ENCODE results near the gene MYH9. TPM values are rescaled to one million over a fixed set of nuclear protein-coding genes. Genes with fewer than 3 reads are reported as not detected.
"Not testable (repeated sequence)": the region's sequence is repeated elsewhere in the genome, so short reads cannot be mapped to it uniquely, and the experiment has no call there.

MYH9 gene
- total and polyA plus RNA-seq, 7 experiments from 2014 or later = 95.5 to 900 (median 661) TPM

DNA sequence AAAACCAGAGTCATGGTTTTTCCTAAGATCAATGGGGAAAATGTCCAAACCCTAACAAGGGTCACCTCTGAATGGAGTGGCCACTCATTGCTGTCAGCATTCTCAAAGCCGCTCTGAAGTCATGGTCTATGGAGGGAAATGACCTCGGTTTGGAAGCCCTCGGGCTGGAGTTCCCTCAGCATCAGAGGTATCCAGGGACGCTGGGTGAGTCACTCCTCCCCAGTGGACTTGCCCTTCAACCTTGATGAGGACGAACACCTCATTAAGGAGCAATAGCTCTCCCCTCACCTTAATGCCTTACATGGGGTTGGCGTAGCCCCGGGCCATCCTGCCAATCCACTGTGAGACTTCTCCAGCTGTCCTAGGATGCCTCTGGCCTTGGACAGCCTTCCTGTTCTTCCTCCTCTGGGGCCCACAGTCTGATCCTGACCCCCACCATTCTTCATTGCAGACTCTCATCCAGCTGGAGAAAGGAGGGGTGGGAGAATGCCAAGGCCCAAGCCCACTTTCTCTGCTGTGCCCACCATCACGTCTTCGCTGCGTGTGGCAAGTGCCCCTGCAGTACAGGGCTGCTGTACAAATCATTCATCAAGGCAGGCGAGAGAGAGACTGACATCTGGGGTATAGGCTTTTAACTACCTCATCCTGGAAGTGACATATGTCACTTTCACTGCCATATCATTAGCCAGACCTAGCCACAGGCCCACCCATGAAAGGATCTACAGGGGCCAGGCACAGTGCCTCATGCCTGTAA, 25.4 kb upstream of the MYH9 start:
- Histone ChIP-seq H3K9me3 (ENCODE audit: control insufficient read depth in 2 of 3, low read length in 3 of 3) (no peaks in the 10 kb centered on the region), H3K27me3 (ENCODE audit: control insufficient read depth in 2 of 2, insufficient read depth in 2 of 2, low read length in 2 of 2) (no peaks in the 10 kb centered on the region), H3K4me1 (ENCODE audit: control insufficient read depth in 2 of 2, insufficient read depth in 2 of 2, low read length in 2 of 2) (peaks cover 13 to 27% of the 10 kb centered on the region in 2 donors), H3K27ac (ENCODE audit: low read depth, low read length) (no peak overlapping the region), H3K4me3 (ENCODE audit: low read length) (no peak overlapping the region), H3K36me3 (ENCODE audit: control insufficient read depth in 2 of 3, insufficient read depth in 3 of 3, low read length in 3 of 3) (no peaks in the 10 kb centered on the region)
- no peaks in the 10 kb centered on the region for H3K27me3 Mint-ChIP-seq
- intact Hi-C loops (cut with micrococcal nuclease) = no loop called here
- no peak overlapping the region for H3K4me3 Mint-ChIP-seq
- DNase-seq (no peak), ATAC-seq (no peak)
- no peaks in the 10 kb centered on the region for H3K36me3 Mint-ChIP-seq
- H3K27ac Mint-ChIP-seq = peak overlapping the region in 6 of 9 donors; percentile 24 to 76 (median 35)
- POLR2A ChIA-PET = interaction anchor here (0.6 kb wide), 1 partner anchor 24 kb away, joined by 4 read pairs; no protein-coding TSS in a partner anchor
- CTCF ChIA-PET = no interaction called here
- H3K9me3 Mint-ChIP-seq = no peaks in the 10 kb centered on the region
- peaks cover 11 to 47% (median 37%) of the 10 kb centered on the region in 7 donors for H3K4me1 Mint-ChIP-seq

GRCh38 chr22:36411589-36412258, 24.0 kb upstream of the MYH9 start:
- Mint-ChIP-seq H3K27ac (no peak overlapping the region), H3K36me3 (no peaks in the 10 kb centered on the region), H3K9me3 (no peaks in the 10 kb centered on the region), H3K4me1 (peaks cover 16 to 52% (median 42%) of the 10 kb centered on the region in 7 donors), H3K4me3 (peak overlapping the region in 1 of 10 donors; percentile 15), H3K27me3 (no peaks in the 10 kb centered on the region)
- POLR2A ChIA-PET = interaction anchor here (0.6 to 0.8 kb wide), 2 partner anchors 14 to 25 kb away, joined by 3 to 4 read pairs; no protein-coding TSS in a partner anchor
- peaks cover 15 to 28% of the 10 kb centered on the region in 2 donors for H3K4me1 ChIP-seq (ENCODE audit: control insufficient read depth in 2 of 2, insufficient read depth in 2 of 2, low read length in 2 of 2)
- CTCF ChIA-PET = interaction anchor here (0.9 to 1.2 kb wide), 3 partner anchors 21 to 59 kb away, joined by 3 to 4 read pairs (median 3); no protein-coding TSS in a partner anchor
- DNase-seq (peak in 1 of 9 donors; percentile 11), ATAC-seq (no peak)
- H3K27ac ChIP-seq (ENCODE audit: low read depth, low read length) = no peak overlapping the region
- intact Hi-C loops (cut with micrococcal nuclease) = loop anchor here in 1 of 2 donors (2.0 kb wide), 1 partner anchor 23 kb away; no protein-coding TSS in a partner anchor
- no peaks in the 10 kb centered on the region for H3K9me3 ChIP-seq (ENCODE audit: control insufficient read depth in 2 of 3, low read length in 3 of 3)
- no peak overlapping the region for H3K4me3 ChIP-seq (ENCODE audit: low read length)
- no peaks in the 10 kb centered on the region for H3K27me3 ChIP-seq (ENCODE audit: control insufficient read depth in 2 of 2, insufficient read depth in 2 of 2, low read length in 2 of 2)
- H3K36me3 ChIP-seq (ENCODE audit: control insufficient read depth in 2 of 3, insufficient read depth in 3 of 3, low read length in 3 of 3) = no peaks in the 10 kb centered on the region

- intact Hi-C loops (cut with micrococcal nuclease) = loop anchor here in 1 of 2 donors (1.0 to 2.0 kb wide), 4 partner anchors 22 to 45 kb away; no protein-coding TSS in a partner anchor
- no peaks in the 10 kb centered on the region for H3K27me3 ChIP-seq (ENCODE audit: control insufficient read depth in 2 of 2, insufficient read depth in 2 of 2, low read length in 2 of 2)
- DNase-seq (peak; percentile 46 to 77 (median 70)), ATAC-seq (peak; percentile 89)
- H3K36me3 Mint-ChIP-seq = no peaks in the 10 kb centered on the region
- H3K9me3 ChIP-seq (ENCODE audit: control insufficient read depth in 2 of 3, low read length in 3 of 3) = no peaks in the 10 kb centered on the region
- ChIA-PET POLR2A (interaction anchor here (0.9 to 1.1 kb wide), 7 partner anchors 10 to 48 kb away, joined by 3 to 5 read pairs (median 3); no protein-coding TSS in a partner anchor), CTCF (interaction anchor here (1.3 kb wide), 1 partner anchor 109 kb away, joined by 4 read pairs; no protein-coding TSS in a partner anchor)
- H3K36me3 ChIP-seq (ENCODE audit: control insufficient read depth in 2 of 3, insufficient read depth in 3 of 3, low read length in 3 of 3) = no peaks in the 10 kb centered on the region
- H3K4me3 Mint-ChIP-seq = peak overlapping the region; percentile 59 to 82 (median 74)
- peak overlapping the region; percentile 28 for H3K4me3 ChIP-seq (ENCODE audit: low read length)
- peak overlapping the region; percentile 70 for H3K27ac ChIP-seq (ENCODE audit: low read depth, low read length)
- peak overlapping the region; percentile 69 to 92 (median 87) for H3K27ac Mint-ChIP-seq
- peaks cover 31 to 40% of the 10 kb centered on the region in 2 donors for H3K4me1 ChIP-seq (ENCODE audit: control insufficient read depth in 2 of 2, insufficient read depth in 2 of 2, low read length in 2 of 2)
- H3K27me3 Mint-ChIP-seq = no peaks in the 10 kb centered on the region
- no peaks in the 10 kb centered on the region for H3K9me3 Mint-ChIP-seq
- peaks cover 26 to 63% (median 55%) of the 10 kb centered on the region in 7 donors for H3K4me1 Mint-ChIP-seq
Observed at GRCh38 chr22:36409911-36410756, 22.4 kb upstream of the MYH9 start.

GRCh38 chr22:36409554-36409910, 21.8 kb upstream of the MYH9 start:
- H3K27me3 ChIP-seq (ENCODE audit: control insufficient read depth in 2 of 2, insufficient read depth in 2 of 2, low read length in 2 of 2); H3K9me3 ChIP-seq (ENCODE audit: control insufficient read depth in 2 of 3, low read length in 3 of 3); DNase-seq; intact Hi-C loops (cut with micrococcal nuclease); H3K9me3 Mint-ChIP-seq; H3K36me3 Mint-ChIP-seq; ATAC-seq; H3K36me3 ChIP-seq (ENCODE audit: control insufficient read depth in 2 of 3, insufficient read depth in 3 of 3, low read length in 3 of 3); H3K27me3 Mint-ChIP-seq: not testable (repeated sequence)
- H3K4me1 ChIP-seq (ENCODE audit: control insufficient read depth in 2 of 2, insufficient read depth in 2 of 2, low read length in 2 of 2) = peaks cover 37 to 45% of the 10 kb centered on the region in 2 donors
- ChIA-PET CTCF (interaction anchor here (1.3 kb wide), 1 partner anchor 108 kb away, joined by 4 read pairs; no protein-coding TSS in a partner anchor), POLR2A (interaction anchor here (0.7 to 1.1 kb wide), 3 partner anchors 10 to 23 kb away, joined by 3 to 4 read pairs (median 4); partner anchors contain the start of gene MYH9)
- peak overlapping the region; percentile 69 to 92 (median 87) for H3K27ac Mint-ChIP-seq
- peak overlapping the region; percentile 28 for H3K4me3 ChIP-seq (ENCODE audit: low read length)
- peak overlapping the region; percentile 70 for H3K27ac ChIP-seq (ENCODE audit: low read depth, low read length)
- peak overlapping the region; percentile 59 to 82 (median 74) for H3K4me3 Mint-ChIP-seq
- peaks cover 28 to 69% (median 61%) of the 10 kb centered on the region in 7 donors for H3K4me1 Mint-ChIP-seq

DNA sequence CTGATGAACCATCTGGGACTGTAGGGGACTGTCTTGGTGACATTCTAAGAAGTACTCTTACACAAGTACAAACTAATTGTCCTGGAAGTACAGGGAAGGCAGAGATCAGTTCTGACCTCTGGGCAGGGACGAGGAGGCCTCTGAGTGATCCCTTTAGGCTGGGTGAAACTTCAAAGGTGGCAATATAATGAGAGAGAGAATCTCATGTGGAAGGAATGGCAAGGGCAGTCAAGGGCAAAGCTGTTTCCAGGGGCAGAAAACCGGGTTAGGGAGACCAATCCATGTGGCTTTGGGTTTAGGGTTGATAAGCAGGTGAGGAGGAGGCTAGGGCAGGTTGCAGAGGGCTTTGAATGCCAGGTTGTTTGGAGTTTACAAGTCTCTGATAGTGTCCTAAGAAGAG, 21.3 kb upstream of the MYH9 start:
- POLR2A ChIA-PET = interaction anchor here (0.7 to 0.9 kb wide), 2 partner anchors 9 to 21 kb away, joined by 3 to 4 read pairs; partner anchors contain the start of gene MYH9
- DNase-seq = no peak
- ATAC-seq = no peak

More for the DNA sequence above, 21.3 kb upstream of the MYH9 start:
- Histone ChIP-seq H3K4me1 (ENCODE audit: control insufficient read depth in 2 of 2, insufficient read depth in 2 of 2, low read length in 2 of 2) (peaks cover 42 to 48% of the 10 kb centered on the region in 2 donors), H3K27me3 (ENCODE audit: control insufficient read depth in 2 of 2, insufficient read depth in 2 of 2, low read length in 2 of 2) (no peaks in the 10 kb centered on the region), H3K36me3 (ENCODE audit: control insufficient read depth in 2 of 3, insufficient read depth in 3 of 3, low read length in 3 of 3) (no peaks in the 10 kb centered on the region), H3K9me3 (ENCODE audit: control insufficient read depth in 2 of 3, low read length in 3 of 3) (no peaks in the 10 kb centered on the region), H3K27ac (ENCODE audit: low read depth, low read length) (peak overlapping the region; percentile 55), H3K4me3 (ENCODE audit: low read length) (no peak overlapping the region)
- H3K9me3 Mint-ChIP-seq = no peaks in the 10 kb centered on the region
- no peaks in the 10 kb centered on the region for H3K27me3 Mint-ChIP-seq
- H3K27ac Mint-ChIP-seq = peak overlapping the region; percentile 70 to 94 (median 90)
- intact Hi-C loops (cut with micrococcal nuclease) = no loop called here
- CTCF ChIA-PET = interaction anchor here (0.8 kb wide), 1 partner anchor 62 kb away, joined by 3 read pairs; no protein-coding TSS in a partner anchor
- peaks cover 28 to 71% (median 64%) of the 10 kb centered on the region in 7 donors for H3K4me1 Mint-ChIP-seq
- H3K36me3 Mint-ChIP-seq = no peaks in the 10 kb centered on the region
- peak overlapping the region in 9 of 10 donors; percentile 2 to 70 (median 30) for H3K4me3 Mint-ChIP-seq
